ENCODE measurements around the gene MLC1.

Gene MLC1

GRCh38 chr22:50016988-50017700, 68.1 kb downstream of the MLC1 start:
- ChIA-PET POLR2A (no interaction called here), CTCF (interaction anchor here (0.7 to 3.1 kb wide), 4 partner anchors 14 to 87 kb away, joined by 3 to 16 read pairs (median 3); no protein-coding TSS in a partner anchor)
- TF ChIP-seq CTCF (IDR thresholded peaks at IDR 0.05; ENCODE audit: insufficient read depth, low read length, missing control alignments), result no peak
- H3K4me3 ChIP-seq (ENCODE audit: low read depth, low read length), result no peak overlapping the region
- no peak for DNase-seq (ENCODE audit: low read depth, low spot score)

GRCh38 chr22:50016308-50016987, 68.8 kb downstream of the MLC1 start:
- ChIA-PET POLR2A (no interaction called here), CTCF (interaction anchor here (0.7 to 1.1 kb wide), 3 partner anchors 14 to 38 kb away, joined by 3 read pairs; no protein-coding TSS in a partner anchor)
- no peak for TF ChIP-seq CTCF (IDR thresholded peaks at IDR 0.05; ENCODE audit: insufficient read depth, low read length, missing control alignments)
- no peak overlapping the region for H3K4me3 ChIP-seq (ENCODE audit: low read depth, low read length)
- DNase-seq (ENCODE audit: low read depth, low spot score), result no peak

GRCh38 chr22:50015451-50016307, 69.5 kb downstream of the MLC1 start:
- no peak for TF ChIP-seq CTCF (IDR thresholded peaks at IDR 0.05; ENCODE audit: insufficient read depth, low read length, missing control alignments)
- ChIA-PET CTCF (interaction anchor here (0.9 to 1.1 kb wide), 2 partner anchors 21 to 39 kb away, joined by 3 read pairs; no protein-coding TSS in a partner anchor), POLR2A (no interaction called here)
- DNase-seq (ENCODE audit: low read depth, low spot score), result no peak
- H3K4me3 ChIP-seq (ENCODE audit: low read depth, low read length), result no peak overlapping the region

- CTCF ChIA-PET, result no interaction called here
- H3K4me3 ChIP-seq (ENCODE audit: low read depth, low read length), result no peak overlapping the region
- no peak for DNase-seq (ENCODE audit: low read depth, low spot score)
- POLR2A ChIA-PET, result no interaction called here
- TF ChIP-seq CTCF (IDR thresholded peaks at IDR 0.05; ENCODE audit: insufficient read depth, low read length, missing control alignments), result no peak
These were observed 70.4 kb downstream of the MLC1 start for GRCh38 chr22:50014655-50015401.

- POLR2A ChIA-PET, result no interaction called here
- CTCF ChIA-PET, result interaction anchor here (0.9 to 2.1 kb wide), 2 partner anchors 83 to 87 kb away, joined by 3 to 12 read pairs; no protein-coding TSS in a partner anchor
These were observed 71.1 kb downstream of the MLC1 start for GRCh38 chr22:50014053-50014501.

More at GRCh38 chr22:50014053-50014501, 71.1 kb downstream of the MLC1 start:
- no peak for DNase-seq (ENCODE audit: low read depth, low spot score)
- no peak overlapping the region for H3K4me3 ChIP-seq (ENCODE audit: low read depth, low read length)
- no peak for TF ChIP-seq CTCF (IDR thresholded peaks at IDR 0.05; ENCODE audit: insufficient read depth, low read length, missing control alignments)
